ENCODE data around the gene MYLK.
"Not testable (repeated sequence)": the region's sequence is repeated elsewhere in the genome, so short reads cannot be mapped to it uniquely, and the experiment has no call there.

Gene MYLK

GRCh38 chr3:123744064-123744463 lies 140.1 kb downstream of the MYLK start:
- no peak for DNase-seq

DNA sequence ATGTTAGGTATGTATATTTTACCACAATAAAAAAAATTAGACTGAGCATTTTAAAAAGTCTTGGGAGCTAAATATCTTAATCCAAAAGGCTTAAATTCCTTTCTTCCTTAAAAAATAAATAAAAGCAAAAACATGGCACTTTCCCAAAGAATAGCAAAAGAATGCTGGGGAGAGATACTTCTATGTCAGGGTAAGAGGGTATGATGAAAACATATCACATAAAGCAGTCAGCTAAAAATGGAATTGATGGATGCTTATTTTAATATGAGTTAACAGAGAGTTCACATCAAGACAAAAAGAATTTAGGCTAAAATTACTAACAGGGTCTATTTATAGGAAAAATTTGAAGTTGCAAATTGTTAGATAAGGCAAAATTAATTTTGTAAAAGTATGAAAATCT lies 141.0 kb downstream of the MYLK start:
- no peak for DNase-seq

DNA sequence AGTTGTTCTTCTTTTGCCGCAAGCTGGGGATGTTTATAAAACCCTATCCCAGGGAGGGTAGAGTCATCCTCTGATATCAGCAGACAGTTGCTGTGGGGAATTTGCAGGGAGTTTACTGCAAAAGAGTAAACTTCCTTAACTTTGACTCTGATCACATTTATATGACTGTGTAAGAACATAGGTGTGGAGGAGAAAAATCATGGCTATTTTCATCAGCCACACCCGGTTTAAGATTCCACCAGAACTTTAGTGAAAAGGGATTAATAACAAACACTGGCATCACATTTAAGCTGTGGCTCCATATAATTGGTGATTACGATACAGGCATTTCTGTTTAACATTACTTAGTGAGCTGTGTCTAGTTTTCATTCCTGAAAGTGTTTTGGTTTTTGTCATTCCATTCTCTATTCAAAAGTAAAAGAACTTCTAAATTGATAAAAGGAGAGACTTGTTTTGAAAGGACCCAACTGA lies 143.1 kb downstream of the MYLK start:
- no peak for DNase-seq

- DNase-seq, result no peak
Observed at GRCh38 chr3:123740391-123740822, 143.7 kb downstream of the MYLK start.

DNA sequence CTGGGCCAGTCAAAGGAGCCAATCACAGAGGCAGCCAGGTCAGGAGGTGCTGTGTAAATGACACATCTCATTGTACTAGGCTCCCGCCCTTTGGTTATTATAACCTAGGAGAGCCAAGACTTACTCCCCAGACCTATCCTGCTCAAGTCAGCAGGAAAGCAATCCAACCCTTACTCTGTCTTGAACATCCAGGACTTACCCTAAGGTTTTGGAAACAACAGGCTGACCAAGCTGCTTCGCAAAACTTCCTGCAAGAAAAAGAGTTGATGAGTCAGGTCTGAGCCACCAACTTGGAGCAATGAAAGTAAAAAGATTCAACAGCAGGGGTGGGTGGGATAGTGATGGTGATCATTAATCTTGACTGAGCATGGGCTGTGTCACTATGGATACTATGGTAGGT lies 144.4 kb downstream of the MYLK start:
- DNase-seq, result no peak

- no peak for DNase-seq
Observed at GRCh38 chr3:123739106-123739505, 145.0 kb downstream of the MYLK start.

DNA sequence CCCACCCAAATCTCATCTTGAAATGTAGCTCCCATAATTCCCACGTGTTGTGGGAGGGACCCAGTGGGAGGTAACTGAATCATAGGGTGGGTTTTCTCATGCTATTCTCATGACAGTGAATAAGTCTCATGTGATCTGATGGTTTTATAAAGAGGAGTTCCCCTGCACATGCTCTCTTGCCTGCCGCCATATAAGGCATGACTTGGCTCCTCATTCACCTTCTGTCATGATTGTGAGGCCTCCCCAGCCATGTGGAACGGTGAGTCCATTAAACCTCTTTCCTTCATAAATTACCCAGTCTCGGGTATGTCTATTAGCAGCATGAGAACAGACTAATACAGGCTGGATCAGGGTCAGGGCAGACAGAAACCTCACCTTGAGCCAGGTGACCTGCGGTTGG lies 145.6 kb downstream of the MYLK start:
- not testable (repeated sequence) for DNase-seq

DNA sequence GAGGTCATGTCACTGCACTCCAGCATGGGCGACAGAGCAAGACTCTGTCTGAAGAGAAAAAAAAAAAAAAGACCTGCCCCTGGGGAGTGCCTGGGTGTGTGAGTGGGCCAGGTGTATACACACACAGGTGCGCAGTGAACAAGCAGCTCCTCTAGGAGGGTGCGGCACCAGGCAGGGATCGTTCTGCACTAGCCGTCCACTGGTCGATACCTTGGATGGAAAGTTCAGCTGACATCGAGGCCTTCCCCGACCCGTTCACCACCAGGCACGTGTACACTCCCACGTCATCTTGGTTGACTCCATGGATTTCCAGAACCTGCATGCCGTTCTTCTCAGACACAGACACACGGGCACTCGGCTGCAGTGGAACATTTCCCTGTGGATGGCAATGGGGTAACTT lies 147.0 kb downstream of the MYLK start:
- no peak for DNase-seq

DNA sequence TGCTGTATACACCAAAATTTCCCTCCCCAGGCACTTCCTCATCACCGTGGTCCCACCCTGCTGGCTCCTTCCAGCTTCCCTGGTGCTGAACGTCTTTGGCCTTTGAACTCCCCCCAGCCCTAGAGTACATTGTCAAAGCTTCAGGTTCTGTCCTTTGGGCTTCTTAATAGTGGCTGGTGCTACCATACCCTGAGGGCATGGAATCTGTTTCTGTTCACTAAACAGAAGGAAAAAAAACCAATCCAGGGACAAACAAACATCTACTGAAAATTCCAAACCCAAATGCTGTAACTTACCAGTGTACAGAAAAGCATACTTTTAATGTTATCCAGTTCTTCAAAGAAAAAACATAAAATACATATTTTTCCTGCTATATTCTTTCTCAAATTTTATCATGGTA lies 148.7 kb downstream of the MYLK start:
- DNase-seq, result no peak

GRCh38 chr3:123734527-123734902 lies 149.6 kb downstream of the MYLK start:
- DNase-seq, result no peak

- no peak for DNase-seq
Observed at GRCh38 chr3:123733805-123734526, 150.2 kb downstream of the MYLK start.

GRCh38 chr3:123733341-123733740 lies 150.8 kb downstream of the MYLK start:
- DNase-seq, result no peak

DNA sequence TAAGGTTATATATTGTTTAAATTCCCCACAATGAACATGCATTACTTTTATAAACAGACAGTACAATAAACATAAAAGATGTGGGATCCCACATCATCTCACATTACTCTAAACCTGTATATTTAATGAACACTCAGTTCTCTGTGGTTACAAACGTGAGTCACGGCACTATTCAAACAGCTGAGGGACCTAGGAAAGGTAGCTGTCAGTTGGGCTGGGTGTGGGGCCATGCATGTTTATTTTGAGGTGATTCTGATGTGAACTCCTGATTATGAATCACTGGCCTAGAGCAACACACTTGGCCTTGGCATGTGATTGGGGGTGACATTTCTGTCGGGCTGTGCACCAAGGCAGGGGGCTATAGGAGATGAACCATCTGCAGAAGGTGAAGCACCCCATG lies 151.7 kb downstream of the MYLK start:
- no peak for DNase-seq

DNA sequence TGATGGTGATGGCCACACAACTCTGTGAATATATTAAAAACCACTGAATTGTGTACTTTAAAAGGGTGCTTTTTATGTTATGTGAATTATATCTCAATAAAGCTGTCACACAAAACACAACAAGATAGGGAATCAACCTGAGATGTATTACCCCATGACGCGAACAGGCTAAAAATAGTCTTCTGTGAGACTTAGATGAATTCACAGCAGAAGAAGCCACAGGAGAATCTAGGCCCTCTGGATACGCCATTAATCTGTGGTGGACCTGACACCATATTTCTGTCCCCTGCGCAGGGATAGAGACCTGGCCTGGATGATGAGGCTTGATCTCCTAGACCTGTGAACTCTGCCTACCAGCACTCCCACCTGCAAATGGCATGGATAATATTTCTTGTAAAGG lies 153.3 kb downstream of the MYLK start:
- DNase-seq, result no peak

GRCh38 chr3:123728991-123729390 lies 155.1 kb downstream of the MYLK start:
- no peak for DNase-seq

DNA sequence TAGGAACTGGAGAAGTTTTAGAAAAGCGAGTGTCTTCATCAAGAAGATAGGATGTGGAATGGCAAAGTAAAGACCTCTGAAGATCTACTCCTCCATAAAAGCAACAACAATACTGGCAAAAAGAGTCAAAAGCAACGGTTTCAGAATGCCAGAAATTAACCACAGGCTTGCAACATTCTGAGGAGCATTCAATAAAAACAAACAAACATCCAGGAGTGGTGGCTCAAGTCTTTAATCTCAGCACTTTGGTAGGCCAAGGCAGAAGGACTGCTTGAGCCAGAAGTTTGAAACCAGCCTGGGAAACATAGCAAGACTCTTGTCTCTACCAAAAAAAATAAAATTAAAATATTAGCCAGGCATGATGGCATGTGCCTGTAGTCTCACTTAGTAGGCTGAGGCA lies 156.1 kb downstream of the MYLK start:
- DNase-seq, result no peak

GRCh38 chr3:123725652-123726400 lies 158.3 kb downstream of the MYLK start:
- DNase-seq, result no peak

DNA sequence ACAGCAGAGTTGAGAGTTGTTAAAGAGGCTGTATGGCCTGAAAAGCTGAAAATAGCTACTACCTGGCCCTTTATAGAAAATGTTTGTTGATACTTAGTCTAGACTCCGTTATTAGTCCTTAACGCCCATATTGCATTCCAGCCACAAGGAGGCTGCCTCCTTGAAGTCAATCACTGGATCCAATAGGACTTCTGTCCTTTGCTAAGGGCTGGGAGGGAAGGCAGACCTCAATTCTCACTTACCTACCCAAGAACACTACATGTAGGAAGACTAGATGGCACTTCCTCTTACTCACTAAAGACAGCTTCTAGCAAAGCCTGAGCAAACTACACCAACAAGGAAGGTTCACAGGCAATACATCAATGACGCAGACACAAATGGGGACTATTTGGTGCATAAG lies 159.8 kb downstream of the MYLK start:
- no peak for DNase-seq

- DNase-seq, result peak; percentile 25
Observed at GRCh38 chr3:123723522-123724168, 160.5 kb downstream of the MYLK start.

DNA sequence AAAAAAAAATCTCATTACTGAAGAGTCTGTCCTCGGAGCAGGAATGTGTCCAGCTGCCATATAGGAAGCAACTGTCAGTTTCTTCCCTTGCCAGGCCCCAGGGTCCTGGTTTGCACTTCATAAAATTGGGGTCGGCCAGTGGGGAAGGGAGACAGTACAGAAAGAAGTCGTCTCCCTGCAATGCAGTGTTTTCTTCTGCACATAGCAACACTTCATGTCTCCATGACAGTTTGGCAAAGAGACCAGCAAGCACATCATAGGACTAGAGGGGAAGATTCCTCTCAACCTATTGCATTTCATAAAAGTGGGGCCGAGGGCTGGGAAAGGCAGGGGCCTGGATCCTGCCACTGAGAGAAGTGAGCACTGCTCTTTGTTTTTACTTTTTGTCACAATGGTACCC lies 161.1 kb downstream of the MYLK start:
- no peak for DNase-seq

- no peak for DNase-seq
Observed at GRCh38 chr3:123722456-123722855, 161.7 kb downstream of the MYLK start.

DNA sequence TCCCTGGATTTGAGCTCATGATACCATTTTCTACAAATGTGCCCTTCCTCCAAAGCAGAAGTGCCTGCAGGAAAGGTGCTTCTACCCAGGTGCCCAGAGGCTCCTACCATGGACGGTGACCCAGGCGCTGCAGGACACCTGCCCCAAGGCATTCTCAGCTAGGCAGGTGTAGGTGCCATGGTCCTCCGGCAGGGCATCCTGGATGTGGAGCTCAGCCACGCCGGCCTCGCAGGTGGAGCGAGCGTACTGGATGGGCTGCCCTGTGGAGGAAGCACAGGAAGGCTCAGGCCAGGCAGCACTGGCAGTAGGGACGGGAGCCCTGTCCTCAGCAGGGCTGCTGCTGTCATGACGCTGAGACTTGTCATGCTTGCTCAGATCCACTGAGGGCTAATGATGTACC lies 162.1 kb downstream of the MYLK start:
- no peak for DNase-seq

GRCh38 chr3:123721095-123721689 lies 162.9 kb downstream of the MYLK start:
- not testable (repeated sequence) for DNase-seq

DNA sequence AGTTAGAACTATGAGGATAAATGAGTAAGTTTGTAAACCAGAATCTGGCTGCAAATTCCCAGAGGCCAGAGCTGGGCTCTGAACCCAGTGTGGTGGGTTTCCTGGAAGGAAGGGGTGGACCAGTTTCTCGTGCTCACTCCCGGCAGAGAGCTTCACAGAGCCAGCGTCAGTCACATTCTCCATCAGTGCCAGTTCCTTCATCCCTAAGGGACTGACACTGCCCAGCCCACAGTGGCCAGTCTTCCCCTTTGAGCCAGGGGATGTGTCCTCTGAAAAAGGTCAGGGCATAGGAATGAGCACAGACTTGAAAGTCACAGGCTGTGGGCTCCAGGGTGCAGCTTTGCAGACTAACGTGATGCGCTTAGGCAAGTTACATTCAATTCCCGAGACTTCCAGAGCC lies 163.5 kb downstream of the MYLK start:
- DNase-seq, result no peak
